Osteocyte (in vitro differentiated cells): ENCODE results near the gene DET1. TPM values are rescaled to one million over a fixed set of nuclear protein-coding genes. Genes with fewer than 3 reads are reported as not detected.

ENCODE experiments used
- DNase-seq: peaks from one replicate; pipeline ENCODE4 v3.0.0; 2021; ENCODE audit warnings: mixed read lengths; ENCODE audit not compliant: unreplicated experiment; ENCODE audit errors: extremely low spot score
- H3K27ac Mint-ChIP-seq: one replicate; pipeline ENCODE4 v1.8.0; 2021; ENCODE audit warnings: mild to moderate bottlenecking, mixed read lengths; ENCODE audit not compliant: unreplicated experiment
- H3K27me3 Mint-ChIP-seq: one replicate; pipeline ENCODE4 v1.8.0; 2021; ENCODE audit warnings: mixed read lengths; ENCODE audit not compliant: unreplicated experiment
- H3K36me3 Mint-ChIP-seq: one replicate; pipeline ENCODE4 v1.8.0; 2021; ENCODE audit warnings: mixed read lengths; ENCODE audit not compliant: unreplicated experiment
- H3K4me1 Mint-ChIP-seq: one replicate; pipeline ENCODE4 v1.8.0; 2021; ENCODE audit warnings: mixed read lengths; ENCODE audit not compliant: unreplicated experiment
- H3K4me3 Mint-ChIP-seq: one replicate; pipeline ENCODE4 v1.8.0; 2021; ENCODE audit warnings: mild to moderate bottlenecking, moderate library complexity, mixed read lengths; ENCODE audit not compliant: unreplicated experiment
- H3K9me3 Mint-ChIP-seq: one replicate; pipeline ENCODE4 v1.8.0; 2021; ENCODE audit warnings: mixed read lengths; ENCODE audit not compliant: unreplicated experiment
- total RNA-seq: library from RNA; stranded (reverse); gene quantifications from 2 replicates; pipeline ENCODE4 v1.2.1, GENCODE V29; 2021
- TF ChIP-seq, protein P1 (sequence below): fragments of 200-600 bp; sonication (generic); IDR thresholded peaks from 2 replicates; pipeline ENCODE4 v1.5.0; 2021; ENCODE audit warnings: antibody characterized with exemption, mild to moderate bottlenecking, moderate library complexity

The DET1 gene
- total RNA-seq, 1 donor from 2014 or later, result 8.2 TPM

DNA sequence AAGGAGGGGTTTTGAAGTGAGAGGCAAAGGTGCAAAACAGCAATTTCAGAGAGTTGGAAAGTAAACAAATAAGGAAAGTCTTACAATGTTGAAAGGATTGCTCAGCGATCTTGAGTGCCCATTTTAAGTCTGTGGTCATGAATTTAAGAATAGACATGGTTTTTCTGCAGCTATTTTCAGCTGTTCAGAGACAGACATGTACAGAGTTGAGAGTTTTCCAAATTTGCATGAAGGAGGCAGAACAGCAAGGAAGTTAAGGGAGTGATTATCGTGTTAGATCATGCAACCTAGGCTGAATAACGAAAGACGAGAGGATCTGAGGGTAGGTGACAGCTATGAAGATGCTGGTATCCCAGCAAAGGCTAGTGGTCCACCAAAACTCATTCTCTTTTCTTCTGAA, 37.2 kb downstream of the DET1 start:
- Mint-ChIP-seq H3K4me1 (no peaks in the 10 kb centered on the region), H3K4me3 (no peak overlapping the region), H3K27ac (no peak overlapping the region), H3K9me3 (no peaks in the 10 kb centered on the region), H3K36me3 (peaks cover 36% of the 10 kb centered on the region), H3K27me3 (no peaks in the 10 kb centered on the region)
- no peak for DNase-seq
- TF ChIP-seq, protein P1, sequence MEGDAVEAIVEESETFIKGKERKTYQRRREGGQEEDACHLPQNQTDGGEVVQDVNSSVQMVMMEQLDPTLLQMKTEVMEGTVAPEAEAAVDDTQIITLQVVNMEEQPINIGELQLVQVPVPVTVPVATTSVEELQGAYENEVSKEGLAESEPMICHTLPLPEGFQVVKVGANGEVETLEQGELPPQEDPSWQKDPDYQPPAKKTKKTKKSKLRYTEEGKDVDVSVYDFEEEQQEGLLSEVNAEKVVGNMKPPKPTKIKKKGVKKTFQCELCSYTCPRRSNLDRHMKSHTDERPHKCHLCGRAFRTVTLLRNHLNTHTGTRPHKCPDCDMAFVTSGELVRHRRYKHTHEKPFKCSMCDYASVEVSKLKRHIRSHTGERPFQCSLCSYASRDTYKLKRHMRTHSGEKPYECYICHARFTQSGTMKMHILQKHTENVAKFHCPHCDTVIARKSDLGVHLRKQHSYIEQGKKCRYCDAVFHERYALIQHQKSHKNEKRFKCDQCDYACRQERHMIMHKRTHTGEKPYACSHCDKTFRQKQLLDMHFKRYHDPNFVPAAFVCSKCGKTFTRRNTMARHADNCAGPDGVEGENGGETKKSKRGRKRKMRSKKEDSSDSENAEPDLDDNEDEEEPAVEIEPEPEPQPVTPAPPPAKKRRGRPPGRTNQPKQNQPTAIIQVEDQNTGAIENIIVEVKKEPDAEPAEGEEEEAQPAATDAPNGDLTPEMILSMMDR, result no peak

DNA sequence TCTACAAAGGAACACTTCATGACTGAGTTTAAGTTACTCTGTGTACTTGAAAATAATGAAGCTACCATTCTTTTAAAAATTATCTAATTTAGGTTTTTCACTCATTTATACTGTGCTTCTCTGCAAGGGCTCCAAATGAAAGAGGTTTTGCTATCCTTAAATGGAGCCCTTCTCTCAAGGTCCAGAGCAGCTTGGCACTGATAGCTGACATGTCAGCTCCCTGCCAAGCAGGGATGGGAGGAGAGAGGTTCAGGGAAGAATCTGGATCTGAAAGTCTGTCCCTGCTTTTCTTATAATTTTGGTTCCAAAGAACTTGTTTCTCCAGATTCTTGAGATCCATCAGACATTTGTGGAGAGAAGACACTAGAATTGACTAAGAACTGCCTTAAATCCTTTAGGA, 39.9 kb downstream of the DET1 start:
- no peak overlapping the region for H3K27ac Mint-ChIP-seq
- H3K9me3 Mint-ChIP-seq, result no peaks in the 10 kb centered on the region

DNA sequence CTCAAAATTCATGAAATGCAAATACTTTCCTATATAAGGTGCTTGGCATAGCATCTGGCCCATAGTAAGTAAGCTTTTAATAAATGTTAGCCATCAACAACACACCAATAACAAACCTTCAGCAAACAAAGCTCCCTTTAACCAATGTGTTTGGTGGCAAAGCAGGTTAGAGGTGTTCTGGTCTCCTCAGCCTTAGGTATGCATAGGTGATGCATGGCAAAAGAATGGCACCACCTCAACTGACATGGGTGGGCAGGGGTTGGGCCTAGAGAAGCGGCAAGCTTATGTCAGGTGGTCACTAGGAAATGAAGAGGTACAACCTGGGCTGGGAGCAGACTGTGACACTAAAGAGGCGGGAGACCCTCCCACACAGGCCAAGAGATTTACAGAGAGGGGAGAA, 40.8 kb downstream of the DET1 start:
- Mint-ChIP-seq H3K4me1 (no peaks in the 10 kb centered on the region), H3K27me3 (no peaks in the 10 kb centered on the region), H3K4me3 (no peak overlapping the region), H3K9me3 (no peaks in the 10 kb centered on the region), H3K27ac (no peak overlapping the region), H3K36me3 (peaks cover 23% of the 10 kb centered on the region)
- TF ChIP-seq, protein P1, result no peak
- no peak for DNase-seq

More for the DNA sequence above, 39.9 kb downstream of the DET1 start:
- DNase-seq, result no peak
- Mint-ChIP-seq H3K4me1 (no peaks in the 10 kb centered on the region), H3K36me3 (peaks cover 29% of the 10 kb centered on the region), H3K27me3 (no peaks in the 10 kb centered on the region), H3K4me3 (no peak overlapping the region)
- TF ChIP-seq, protein P1, result no peak

DNA sequence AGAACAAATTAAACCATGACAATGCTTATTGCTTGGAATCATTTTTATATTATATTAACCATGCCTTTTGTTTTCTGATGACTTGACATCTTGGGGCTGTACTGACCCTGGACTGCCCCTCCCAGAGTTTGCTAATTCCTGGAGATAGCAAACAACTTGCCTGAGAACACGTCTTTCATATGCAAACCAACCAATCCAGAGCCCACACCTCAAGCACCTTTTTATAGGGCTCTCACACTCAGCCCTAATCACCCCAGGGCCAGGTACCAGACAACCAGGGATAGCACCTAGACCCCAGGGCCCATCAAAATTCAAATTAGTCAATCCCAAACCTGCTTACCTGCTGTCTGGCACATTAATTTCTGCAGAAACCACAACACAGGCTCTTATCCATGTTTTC, 42.0 kb downstream of the DET1 start:
- Mint-ChIP-seq H3K27me3 (no peaks in the 10 kb centered on the region), H3K4me1 (no peaks in the 10 kb centered on the region), H3K36me3 (peaks cover 17% of the 10 kb centered on the region), H3K27ac (no peak overlapping the region), H3K9me3 (no peaks in the 10 kb centered on the region), H3K4me3 (no peak overlapping the region)
- TF ChIP-seq, protein P1, result no peak
- no peak for DNase-seq

DNA sequence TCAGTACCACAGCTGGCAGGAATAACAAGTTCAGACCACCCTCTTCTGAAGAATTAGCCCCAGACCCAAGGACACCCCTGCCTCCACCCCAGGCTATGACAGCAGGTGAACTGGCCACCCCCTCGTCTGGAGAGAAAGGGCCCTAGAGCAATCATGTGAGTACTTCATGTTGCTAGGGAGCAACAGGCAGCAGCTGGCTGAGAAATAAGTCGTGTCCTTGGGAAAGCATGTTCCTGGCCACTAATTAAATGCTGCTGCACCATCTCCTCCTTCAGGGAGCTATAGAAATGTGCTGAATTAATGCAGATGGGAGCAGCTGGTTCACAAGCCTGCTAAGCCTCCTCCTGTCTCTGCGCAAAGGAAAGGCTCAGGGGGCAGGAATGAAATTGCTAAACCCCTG, 47.5 kb downstream of the DET1 start:
- Mint-ChIP-seq H3K36me3 (peaks cover 6% of the 10 kb centered on the region), H3K4me1 (no peaks in the 10 kb centered on the region), H3K4me3 (no peak overlapping the region), H3K9me3 (no peaks in the 10 kb centered on the region), H3K27ac (no peak overlapping the region), H3K27me3 (no peaks in the 10 kb centered on the region)
- TF ChIP-seq, protein P1, result no peak
- DNase-seq, result no peak
